Measurements from ENCODE around the gene RER1.

RER1 gene

GRCh38 chr1:2447276-2448097 lies 55.8 kb downstream of the RER1 start:
- no peak for DNase-seq

GRCh38 chr1:2448098-2448445 lies 56.4 kb downstream of the RER1 start:
- no peak for DNase-seq

GRCh38 chr1:2449636-2450454 lies 58.2 kb downstream of the RER1 start:
- DNase-seq: no peak

GRCh38 chr1:2451741-2452140 lies 60.1 kb downstream of the RER1 start:
- DNase-seq: no peak

DNA sequence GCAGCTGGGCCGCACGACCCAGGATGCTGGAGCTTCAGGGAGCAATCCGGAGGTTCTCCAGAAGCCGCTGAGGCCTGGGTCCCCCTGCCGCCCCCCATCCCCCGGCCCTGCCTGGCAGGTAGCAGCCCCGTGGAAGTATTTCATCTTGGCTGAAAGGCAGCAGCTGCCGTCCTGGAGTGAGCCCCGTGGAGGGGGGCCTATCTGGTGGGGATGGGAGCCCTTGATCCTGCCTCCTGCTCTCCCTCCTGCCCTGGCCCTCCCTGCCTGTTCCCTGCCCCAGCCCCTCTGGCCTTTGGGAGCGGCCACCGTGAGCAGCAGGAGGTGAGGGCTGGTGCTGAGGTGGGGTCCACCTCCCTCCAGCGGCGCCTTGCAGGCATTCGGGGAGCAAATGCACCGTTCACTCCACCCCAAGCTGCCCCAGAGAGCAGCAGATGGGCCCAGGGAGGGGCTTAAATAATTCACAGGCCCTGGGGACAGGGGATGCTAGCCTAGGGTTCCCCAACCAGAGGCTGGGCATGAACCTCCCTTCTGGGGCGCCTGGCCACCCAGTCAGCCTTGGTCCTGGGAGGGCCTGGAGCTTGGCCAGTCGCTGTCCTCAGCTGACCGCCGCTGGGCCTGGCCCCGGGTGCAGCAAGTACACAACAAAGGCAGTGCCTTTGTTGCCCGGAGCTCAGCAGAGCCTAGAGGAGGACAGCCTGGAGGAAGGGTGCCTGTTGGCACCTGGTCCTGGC lies 60.7 kb downstream of the RER1 start:
- no peak for DNase-seq

GRCh38 chr1:2452932-2453315 lies 61.3 kb downstream of the RER1 start:
- DNase-seq: no peak

- DNase-seq: no peak
Measured at GRCh38 chr1:2454227-2454626, 62.6 kb downstream of the RER1 start.

Data from femur (tissue), 1 donor.